BLaER1 (cell line): ENCODE results near the gene VIM.
A peak's percentile ranks its signal among the peaks of the same experiment; 100 is the strongest.
"Not testable (repeated sequence)": the region's sequence is repeated elsewhere in the genome, so short reads cannot be mapped to it uniquely, and the experiment has no call there.

Experiments used
- H3K27ac ChIP-seq: shearing (Covaris generic); formaldehyde crosslinking; 2 replicates; pipeline ENCODE4 v1.8.1; 2022
- H3K27me3 ChIP-seq: shearing (Covaris generic); formaldehyde crosslinking; 2 replicates; pipeline ENCODE4 v1.8.1; 2022
- H3K36me3 ChIP-seq: shearing (Covaris generic); formaldehyde crosslinking; 2 replicates; pipeline ENCODE4 v1.8.1; 2022
- H3K4me1 ChIP-seq: shearing (Covaris generic); formaldehyde crosslinking; 2 replicates; pipeline ENCODE4 v1.8.1; 2022
- H3K4me2 ChIP-seq: shearing (Covaris generic); formaldehyde crosslinking; 2 replicates; pipeline ENCODE4 v1.8.1; 2022
- H3K4me3 ChIP-seq: shearing (Covaris generic); formaldehyde crosslinking; 2 replicates; pipeline ENCODE4 v1.8.1; 2022
- H3K9ac ChIP-seq: shearing (Covaris generic); formaldehyde crosslinking; 2 replicates; pipeline ENCODE4 v1.8.1; 2022
- H3K9me3 ChIP-seq: shearing (Covaris generic); formaldehyde crosslinking; 2 replicates; pipeline ENCODE4 v1.8.1; 2022
- H4K20me1 ChIP-seq: shearing (Covaris generic); formaldehyde crosslinking; 2 replicates; pipeline ENCODE4 v1.8.1; 2022
- Cebpa-rat ChIP-seq: shearing (Covaris generic); IDR thresholded peaks from 2 replicates; pipeline ENCODE4 v1.8.1; 2022

VIM gene

GRCh38 chr10:17250736-17251135 lies 22.7 kb downstream of the VIM start:
- Histone ChIP-seq H4K20me1 (no peaks in the 10 kb centered on the region), H3K27ac (no peak overlapping the region), H3K36me3 (no peaks in the 10 kb centered on the region), H3K4me1 (peaks cover 6% of the 10 kb centered on the region; the same call in 1 of the 2 replicates), H3K27me3 (no peaks in the 10 kb centered on the region), H3K9ac (no peak overlapping the region), H3K4me2 (no peak overlapping the region), H3K4me3 (no peak overlapping the region), H3K9me3 (peaks cover 32% of the 10 kb centered on the region)
- no peak for TF ChIP-seq Cebpa-rat

GRCh38 chr10:17254543-17255050 lies 26.6 kb downstream of the VIM start:
- not testable (repeated sequence) for H3K4me1 ChIP-seq, H3K4me3 ChIP-seq, H3K36me3 ChIP-seq, H3K27ac ChIP-seq, H4K20me1 ChIP-seq, H3K4me2 ChIP-seq, H3K9ac ChIP-seq, H3K27me3 ChIP-seq
- H3K9me3 ChIP-seq, result peaks cover 19% of the 10 kb centered on the region

- Histone ChIP-seq H3K27ac (no peak overlapping the region), H3K4me1 (peaks cover 8% of the 10 kb centered on the region; the same call in 1 of the 2 replicates), H4K20me1 (no peaks in the 10 kb centered on the region), H3K27me3 (no peaks in the 10 kb centered on the region), H3K9ac (no peak overlapping the region), H3K4me3 (no peak overlapping the region), H3K4me2 (no peak overlapping the region), H3K36me3 (no peaks in the 10 kb centered on the region), H3K9me3 (peaks cover 20% of the 10 kb centered on the region)
- no peak for TF ChIP-seq Cebpa-rat
Observed at GRCh38 chr10:17255512-17255911, 27.5 kb downstream of the VIM start.

GRCh38 chr10:17256051-17256450 lies 28.0 kb downstream of the VIM start:
- H4K20me1 ChIP-seq, result no peaks in the 10 kb centered on the region
- H3K4me3 ChIP-seq, result no peak overlapping the region
- H3K36me3 ChIP-seq, result no peaks in the 10 kb centered on the region
- no peaks in the 10 kb centered on the region for H3K27me3 ChIP-seq
- peaks cover 8% of the 10 kb centered on the region; the same call in 1 of the 2 replicates for H3K4me1 ChIP-seq
- no peak overlapping the region for H3K9ac ChIP-seq
- no peak overlapping the region for H3K4me2 ChIP-seq
- no peak for TF ChIP-seq Cebpa-rat
- H3K9me3 ChIP-seq, result peaks cover 25% of the 10 kb centered on the region
- H3K27ac ChIP-seq, result no peak overlapping the region

GRCh38 chr10:17256627-17257026 lies 28.6 kb downstream of the VIM start:
- H3K27ac ChIP-seq, result no peak overlapping the region
- no peak overlapping the region for H3K4me3 ChIP-seq
- no peak for TF ChIP-seq Cebpa-rat
- H4K20me1 ChIP-seq, result no peaks in the 10 kb centered on the region
- H3K4me1 ChIP-seq, result peaks cover 8% of the 10 kb centered on the region; the same call in 1 of the 2 replicates
- H3K9ac ChIP-seq, result no peak overlapping the region
- H3K36me3 ChIP-seq, result no peaks in the 10 kb centered on the region
- H3K9me3 ChIP-seq, result peaks cover 31% of the 10 kb centered on the region
- H3K27me3 ChIP-seq, result no peaks in the 10 kb centered on the region
- no peak overlapping the region for H3K4me2 ChIP-seq

- no peak overlapping the region for H3K27ac ChIP-seq
- H3K4me2 ChIP-seq, result peak overlapping the region; percentile 30; the same call in 1 of the 2 replicates
- no peak overlapping the region for H3K4me3 ChIP-seq
- H3K4me1 ChIP-seq, result peaks cover 8% of the 10 kb centered on the region; the same call in 1 of the 2 replicates
- H3K9ac ChIP-seq, result no peak overlapping the region
- no peaks in the 10 kb centered on the region for H3K27me3 ChIP-seq
- H4K20me1 ChIP-seq, result no peaks in the 10 kb centered on the region
- no peaks in the 10 kb centered on the region for H3K36me3 ChIP-seq
- no peak for TF ChIP-seq Cebpa-rat
- peaks cover 41% of the 10 kb centered on the region for H3K9me3 ChIP-seq
Observed at GRCh38 chr10:17257466-17258321, 29.7 kb downstream of the VIM start.

- peaks cover 65% of the 10 kb centered on the region for H3K9me3 ChIP-seq
- no peak overlapping the region for H3K27ac ChIP-seq
- no peaks in the 10 kb centered on the region for H3K36me3 ChIP-seq
- no peaks in the 10 kb centered on the region for H4K20me1 ChIP-seq
- H3K4me1 ChIP-seq, result no peaks in the 10 kb centered on the region
- no peak for TF ChIP-seq Cebpa-rat
- H3K4me2 ChIP-seq, result no peak overlapping the region
- H3K4me3 ChIP-seq, result no peak overlapping the region
- H3K27me3 ChIP-seq, result no peaks in the 10 kb centered on the region
- no peak overlapping the region for H3K9ac ChIP-seq
Observed at GRCh38 chr10:17262502-17262901, 34.5 kb downstream of the VIM start.

- Histone ChIP-seq H3K36me3 (no peaks in the 10 kb centered on the region), H3K4me1 (no peaks in the 10 kb centered on the region), H4K20me1 (no peaks in the 10 kb centered on the region), H3K4me2 (no peak overlapping the region), H3K9me3 (peaks cover 65% of the 10 kb centered on the region), H3K9ac (no peak overlapping the region), H3K27ac (no peak overlapping the region), H3K27me3 (no peaks in the 10 kb centered on the region), H3K4me3 (no peak overlapping the region)
- no peak for TF ChIP-seq Cebpa-rat
Observed at GRCh38 chr10:17263580-17263979, 35.5 kb downstream of the VIM start.

- H3K36me3 ChIP-seq, result no peaks in the 10 kb centered on the region
- H3K4me3 ChIP-seq, result no peak overlapping the region
- H3K9ac ChIP-seq, result no peak overlapping the region
- H3K27me3 ChIP-seq, result no peaks in the 10 kb centered on the region
- no peak for TF ChIP-seq Cebpa-rat
- H3K9me3 ChIP-seq, result peaks cover 64% of the 10 kb centered on the region
- H4K20me1 ChIP-seq, result no peaks in the 10 kb centered on the region
- no peaks in the 10 kb centered on the region for H3K4me1 ChIP-seq
- no peak overlapping the region for H3K27ac ChIP-seq
- H3K4me2 ChIP-seq, result no peak overlapping the region
Observed at GRCh38 chr10:17265468-17265867, 37.4 kb downstream of the VIM start.

- H3K4me3 ChIP-seq, H3K4me1 ChIP-seq, H3K4me2 ChIP-seq, H3K27me3 ChIP-seq, H3K36me3 ChIP-seq, H4K20me1 ChIP-seq, H3K27ac ChIP-seq, H3K9ac ChIP-seq: not testable (repeated sequence)
- H3K9me3 ChIP-seq, result peaks cover 53% of the 10 kb centered on the region
Observed at GRCh38 chr10:17266549-17266948, 38.5 kb downstream of the VIM start.
